Measurements from ENCODE around the gene STX18.
"Not testable (repeated sequence)": the region's sequence is repeated elsewhere in the genome, so short reads cannot be mapped to it uniquely, and the experiment has no call there.

Gene STX18

GRCh38 chr4:4509521-4509920 is 32.3 kb downstream of the STX18 start:
- DNase-seq (ENCODE audit: low read depth in 2 of 2): no peak

- DNase-seq (ENCODE audit: low read depth in 2 of 2): no peak
Measured at GRCh38 chr4:4507923-4508322, 33.9 kb downstream of the STX18 start.

DNA sequence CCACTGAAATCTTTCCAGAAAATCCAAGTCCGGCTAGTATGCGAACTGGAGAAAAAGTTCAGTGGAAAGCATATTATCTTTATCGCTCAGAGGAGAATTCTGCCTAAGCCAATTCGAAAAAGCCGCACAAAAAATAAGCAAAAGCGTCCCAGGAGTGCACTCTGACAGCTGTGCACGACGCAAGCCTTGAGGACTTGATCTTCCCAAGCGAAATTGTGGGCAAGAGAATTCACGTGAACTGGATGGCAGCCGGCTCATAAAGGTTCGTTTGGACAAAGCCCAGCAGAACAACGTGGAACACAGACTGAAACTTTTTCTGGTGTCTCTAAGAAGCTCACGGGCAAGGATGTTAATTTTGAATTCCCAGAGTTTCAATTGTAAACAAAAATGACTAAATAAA is 34.4 kb downstream of the STX18 start:
- DNase-seq (ENCODE audit: low read depth in 2 of 2): no peak

- no peak for DNase-seq (ENCODE audit: low read depth in 2 of 2)
Measured at GRCh38 chr4:4506961-4507360, 34.9 kb downstream of the STX18 start.

DNA sequence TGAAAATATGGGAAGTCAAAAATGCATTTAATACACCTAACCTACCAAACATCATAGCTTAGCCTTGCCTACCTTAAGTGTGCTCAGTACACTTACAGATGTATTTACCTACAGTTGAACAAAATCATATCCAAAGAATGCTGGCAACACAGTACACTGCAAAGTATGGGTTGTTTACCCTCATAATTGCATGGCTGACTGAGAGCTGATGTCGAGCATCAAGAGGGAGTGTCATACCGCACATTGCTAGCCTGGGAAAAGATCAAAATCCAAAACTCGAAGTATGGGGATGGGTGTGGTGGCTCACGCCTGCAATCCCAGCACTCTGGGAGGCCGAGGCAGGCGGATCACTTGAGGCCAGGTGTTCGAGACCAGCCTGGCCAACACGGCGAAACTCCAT is 36.6 kb downstream of the STX18 start:
- DNase-seq (ENCODE audit: low read depth in 2 of 2): not testable (repeated sequence)

DNA sequence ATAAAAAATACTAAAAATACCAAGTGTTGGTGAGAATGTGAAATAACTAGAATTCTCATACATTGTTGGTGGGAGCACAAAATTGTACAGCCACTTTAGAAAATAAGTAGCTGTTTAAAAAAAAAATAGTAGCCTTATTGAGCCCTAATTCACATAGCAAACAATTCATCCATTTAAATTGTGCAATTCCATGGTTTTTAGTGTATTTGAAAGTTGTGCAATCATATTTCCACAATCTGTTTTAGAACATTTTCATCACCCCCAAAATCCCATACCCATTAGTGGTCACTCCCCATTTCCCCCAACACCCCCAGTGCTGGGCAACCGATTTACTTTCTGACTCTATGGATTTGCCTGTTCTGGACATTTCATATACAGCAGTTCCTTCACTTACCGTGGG is 37.1 kb downstream of the STX18 start:
- no peak for DNase-seq (ENCODE audit: low read depth in 2 of 2)

GRCh38 chr4:4502694-4503311 is 39.0 kb downstream of the STX18 start:
- DNase-seq (ENCODE audit: low read depth in 2 of 2): no peak

- DNase-seq (ENCODE audit: low read depth in 2 of 2): no peak
Measured at GRCh38 chr4:4501679-4502078, 40.2 kb downstream of the STX18 start.

DNA sequence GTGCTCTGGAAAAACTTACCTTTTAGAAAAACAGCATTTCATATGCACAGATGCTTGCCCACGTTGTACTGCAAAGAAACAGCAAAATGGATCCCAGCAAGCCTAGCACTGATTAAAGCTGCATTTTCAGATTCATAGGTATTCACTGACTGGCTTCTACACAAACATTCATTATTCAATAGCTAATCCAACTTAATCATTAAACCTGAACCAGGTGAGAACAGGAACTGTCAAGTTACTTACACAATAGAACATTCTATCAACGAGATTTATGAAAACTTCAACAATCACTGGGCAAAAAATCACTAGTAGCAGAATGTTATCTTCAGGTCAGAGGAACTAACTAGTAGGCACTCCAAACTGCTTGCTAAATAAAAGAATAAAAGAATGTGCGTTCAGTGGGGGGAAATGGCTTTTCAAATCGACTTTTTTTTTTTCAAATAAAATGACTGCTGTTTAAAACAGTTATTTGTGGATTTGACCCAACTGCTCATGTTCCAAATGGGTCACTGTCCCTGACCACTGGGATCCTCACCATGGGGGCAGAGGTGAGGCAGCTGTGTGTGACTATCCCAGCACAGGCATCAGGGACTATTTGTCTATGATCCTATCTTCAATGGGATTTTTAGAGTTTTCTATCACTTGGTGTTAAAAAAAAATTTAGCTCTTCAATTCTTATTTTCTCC is 42.3 kb downstream of the STX18 start:
- DNase-seq (ENCODE audit: low read depth in 2 of 2): no peak

DNA sequence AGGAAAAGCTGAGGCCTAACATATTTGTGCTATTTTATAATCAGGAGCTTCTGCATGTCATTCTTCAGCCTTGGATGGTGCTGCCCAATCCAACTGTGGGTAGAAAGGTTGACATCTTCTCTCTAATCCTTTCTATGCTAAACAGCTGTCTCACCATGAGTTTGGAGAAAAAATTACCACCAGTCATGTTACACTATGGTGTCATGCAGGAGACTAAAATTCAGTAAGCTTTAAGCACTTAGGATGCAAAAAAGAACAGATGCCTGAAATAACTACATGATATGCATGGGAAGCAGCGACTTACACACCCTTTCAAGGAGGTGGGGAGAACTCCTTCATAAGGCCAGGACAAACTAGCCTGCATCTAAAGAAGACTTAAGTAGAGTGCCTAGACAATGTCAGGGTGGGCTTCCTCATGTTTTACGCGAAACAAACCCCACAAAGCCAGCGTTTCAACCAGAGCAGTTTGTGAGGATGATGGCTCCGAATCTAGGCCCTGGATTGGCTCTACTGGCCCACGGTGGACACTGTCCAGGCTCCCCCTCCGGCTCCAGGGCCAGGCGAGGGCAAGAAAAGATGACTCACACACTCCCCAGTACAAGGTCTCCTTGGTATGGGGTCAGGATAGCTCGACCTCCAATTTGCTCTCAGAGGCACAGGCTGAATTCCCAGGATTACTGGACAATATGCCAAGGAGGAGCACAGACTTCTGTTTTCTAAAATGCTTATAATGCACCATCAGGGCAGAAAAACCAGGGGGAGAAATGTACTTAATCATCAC is 45.1 kb downstream of the STX18 start:
- DNase-seq (ENCODE audit: low read depth in 2 of 2): no peak

DNA sequence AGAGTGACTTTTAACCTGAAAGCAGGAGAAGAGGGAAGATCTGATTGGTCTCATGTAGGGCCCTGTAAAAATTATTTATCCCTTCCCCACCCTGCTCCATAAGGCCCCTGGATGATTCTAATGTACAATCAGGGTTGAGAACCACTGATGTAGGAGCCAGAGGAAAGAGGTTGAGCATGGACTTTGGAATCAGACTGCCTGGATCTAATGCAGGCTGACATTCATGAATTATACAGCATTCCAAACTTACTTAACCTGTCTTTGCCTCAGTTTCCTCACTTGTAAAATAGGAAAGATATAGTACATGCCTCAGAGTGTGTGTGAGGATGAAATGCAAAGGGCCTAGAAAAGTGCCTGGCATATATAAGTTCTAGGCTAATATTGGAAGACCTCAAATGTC is 47.0 kb downstream of the STX18 start:
- no peak for DNase-seq (ENCODE audit: low read depth in 2 of 2)

- no peak for DNase-seq (ENCODE audit: low read depth in 2 of 2)
Measured at GRCh38 chr4:4492161-4492847, 49.5 kb downstream of the STX18 start.

DNA sequence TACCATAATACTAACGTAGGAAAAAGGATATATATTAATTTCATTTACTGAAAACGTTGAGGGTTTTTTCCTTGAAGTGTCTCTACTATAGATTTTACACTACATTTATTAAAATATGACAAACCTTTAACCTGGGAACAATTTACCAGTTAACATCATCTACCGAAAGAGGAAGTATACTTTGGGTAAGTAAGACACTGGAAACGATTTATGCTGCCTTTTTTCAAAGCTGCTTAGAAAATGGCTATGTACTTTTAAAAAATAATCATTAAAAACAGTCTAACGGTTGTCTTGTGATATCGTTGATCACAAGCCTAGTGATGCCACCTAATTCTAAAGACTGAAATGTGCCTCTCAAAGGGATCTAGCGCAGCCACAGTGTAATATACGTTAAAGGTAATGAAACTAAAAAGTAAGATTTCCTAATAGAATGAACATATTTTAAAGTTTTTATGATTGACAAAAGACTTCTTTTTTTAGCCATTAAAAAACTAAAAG is 50.4 kb downstream of the STX18 start:
- no peak for DNase-seq (ENCODE audit: low read depth in 2 of 2)

GRCh38 chr4:4490816-4491215 is 51.0 kb downstream of the STX18 start:
- DNase-seq (ENCODE audit: low read depth in 2 of 2): no peak

- no peak for DNase-seq (ENCODE audit: low read depth in 2 of 2)
Measured at GRCh38 chr4:4490041-4490440, 51.8 kb downstream of the STX18 start.

DNA sequence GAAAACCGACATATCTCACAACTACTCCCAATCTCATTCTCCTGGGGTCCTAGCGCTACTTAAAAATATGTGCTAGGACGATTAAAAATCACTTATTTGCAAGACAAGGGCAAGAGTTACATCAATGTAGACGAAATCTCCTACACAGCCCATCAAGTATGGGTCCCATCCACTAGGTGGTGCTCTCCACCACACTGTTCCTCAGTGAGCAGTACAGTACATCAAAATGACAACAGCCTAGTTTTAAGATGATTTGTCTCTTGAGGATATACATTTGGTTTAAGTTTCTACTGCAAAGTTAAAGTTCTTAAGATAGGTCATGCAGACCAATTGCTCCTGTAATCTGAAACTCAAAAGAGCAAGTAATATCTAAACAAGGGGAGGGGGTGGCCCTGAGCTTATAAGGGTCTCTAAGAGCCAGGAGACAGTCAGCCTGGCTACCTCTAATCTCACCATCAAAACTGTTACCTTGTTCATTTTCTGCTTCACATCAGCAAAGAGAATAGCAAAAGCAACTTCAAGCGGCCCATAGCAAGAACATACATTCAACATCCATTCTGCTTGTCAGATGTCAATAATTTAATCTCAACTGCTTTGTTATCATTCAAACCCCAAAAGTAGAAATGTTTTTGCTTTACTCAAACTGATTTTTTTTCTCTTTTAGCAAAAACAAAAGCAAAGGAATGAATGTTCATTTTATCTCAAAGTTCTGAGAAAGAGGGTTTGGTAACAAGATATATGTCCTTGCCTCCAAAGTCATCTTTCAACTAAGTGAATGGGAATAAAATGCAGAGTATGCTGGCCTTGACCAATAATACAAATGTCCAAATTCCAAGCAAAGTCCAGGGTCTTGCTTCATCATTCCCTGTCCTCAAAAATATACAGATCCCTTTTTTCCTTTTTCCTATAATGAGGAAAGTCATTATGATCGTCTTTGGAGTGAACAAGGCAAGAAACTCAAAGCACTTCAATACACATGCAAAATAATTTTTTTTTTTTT is 53.1 kb downstream of the STX18 start:
- peak; percentile 23 to 50 for DNase-seq (ENCODE audit: low read depth in 2 of 2)

GRCh38 chr4:4486969-4487368 is 54.9 kb downstream of the STX18 start:
- DNase-seq (ENCODE audit: low read depth in 2 of 2): no peak

- no peak for DNase-seq (ENCODE audit: low read depth in 2 of 2)
Measured at GRCh38 chr4:4485806-4486205, 56.0 kb downstream of the STX18 start.

DNA sequence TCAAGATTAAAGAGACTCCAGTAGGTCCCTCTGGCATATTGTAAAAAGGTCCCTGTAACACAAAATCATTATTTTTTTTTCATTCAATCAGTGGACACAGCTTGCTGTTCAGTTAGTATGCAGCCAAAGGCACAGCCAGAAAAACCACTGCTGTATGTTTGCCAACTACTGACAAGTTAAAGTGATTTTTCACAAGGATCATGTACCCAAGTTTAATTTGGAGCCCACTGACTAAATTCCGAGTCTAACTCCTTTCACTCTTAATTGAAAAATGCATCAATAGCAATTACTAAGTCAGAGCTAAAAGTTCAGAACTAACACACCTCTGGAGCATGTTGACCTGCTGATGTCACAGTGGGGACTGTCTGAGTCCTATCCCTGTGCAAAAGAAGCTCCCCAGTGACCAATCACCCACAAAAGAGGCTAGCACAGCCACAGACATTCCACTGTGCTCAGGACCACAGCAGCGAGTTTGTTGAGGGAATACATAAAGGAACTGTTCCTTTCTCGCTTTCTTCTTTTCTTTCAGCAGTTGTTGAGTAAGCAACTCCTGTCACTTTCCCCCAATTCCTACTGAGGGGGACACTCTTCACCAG is 60.4 kb downstream of the STX18 start:
- no peak for DNase-seq (ENCODE audit: low read depth in 2 of 2)

GRCh38 chr4:4480685-4481398 is 61.0 kb downstream of the STX18 start:
- DNase-seq (ENCODE audit: low read depth in 2 of 2): no peak

All from activated CD8-positive, alpha-beta memory T cell treated with anti-CD3 and anti-CD28 coated beads for 4 hours (primary cell).